ENCODE data around the gene ANXA6.
"Not testable (repeated sequence)": the region's sequence is repeated elsewhere in the genome, so short reads cannot be mapped to it uniquely, and the experiment has no call there.

ANXA6 gene

GRCh38 chr5:151181818-151182523 lies 24.4 kb upstream of the ANXA6 start:
- DNase-seq, result no peak

GRCh38 chr5:151180291-151180690 lies 22.7 kb upstream of the ANXA6 start:
- no peak for DNase-seq

- DNase-seq, result no peak
Measured at GRCh38 chr5:151179489-151179840, 21.9 kb upstream of the ANXA6 start.

DNA sequence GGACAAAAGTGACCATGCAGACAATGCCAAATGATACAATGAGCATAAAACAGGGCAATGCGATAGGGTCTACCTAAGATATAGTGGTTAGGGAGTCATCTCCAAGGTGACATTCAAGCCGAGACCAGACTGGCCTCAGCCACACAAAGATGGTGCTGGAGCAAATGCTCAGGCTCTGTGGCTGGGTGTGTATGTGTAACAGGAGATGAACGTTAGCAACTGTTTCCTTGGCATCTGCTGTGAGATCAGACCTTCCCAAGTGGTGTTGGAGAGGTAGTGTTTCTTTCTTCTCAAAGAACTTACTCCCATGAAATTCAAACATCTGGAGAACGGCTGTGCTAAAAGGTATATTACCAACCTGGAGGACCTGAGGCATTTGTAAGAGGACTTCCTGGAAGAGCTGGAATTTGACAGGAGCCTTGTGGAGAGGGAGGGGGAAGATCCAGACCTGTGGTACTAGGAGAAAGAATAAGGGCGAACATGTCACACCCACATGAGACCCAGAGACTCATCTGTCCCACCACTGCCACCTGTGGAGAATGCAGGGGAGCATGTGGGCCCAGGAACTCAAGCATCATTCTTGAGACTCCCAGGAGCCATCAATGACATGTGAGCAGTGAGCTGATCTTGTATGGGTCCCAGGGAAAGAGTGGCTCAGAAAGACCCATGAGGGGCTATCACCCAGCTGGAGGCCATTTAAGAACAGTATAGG lies 21.4 kb upstream of the ANXA6 start:
- no peak for DNase-seq

DNA sequence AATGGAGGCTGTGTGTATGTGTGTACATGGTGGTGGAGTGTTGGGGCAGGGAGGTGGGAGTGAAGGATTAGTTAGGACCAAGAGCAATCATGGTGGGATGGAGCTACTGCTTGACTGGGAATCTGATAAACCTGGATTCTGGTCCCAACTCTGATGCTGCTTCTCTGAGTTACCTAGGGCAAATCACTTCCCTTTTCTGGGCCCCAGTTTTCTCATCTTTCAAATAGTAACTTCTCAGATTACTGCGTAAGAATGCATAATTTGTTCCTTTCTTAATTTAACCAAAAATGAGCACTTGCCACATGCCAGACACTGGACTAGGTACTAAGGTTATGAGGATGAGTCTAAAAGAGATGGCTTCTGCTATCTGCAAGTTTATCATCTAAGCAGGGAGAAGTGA lies 20.8 kb upstream of the ANXA6 start:
- no peak for DNase-seq

DNA sequence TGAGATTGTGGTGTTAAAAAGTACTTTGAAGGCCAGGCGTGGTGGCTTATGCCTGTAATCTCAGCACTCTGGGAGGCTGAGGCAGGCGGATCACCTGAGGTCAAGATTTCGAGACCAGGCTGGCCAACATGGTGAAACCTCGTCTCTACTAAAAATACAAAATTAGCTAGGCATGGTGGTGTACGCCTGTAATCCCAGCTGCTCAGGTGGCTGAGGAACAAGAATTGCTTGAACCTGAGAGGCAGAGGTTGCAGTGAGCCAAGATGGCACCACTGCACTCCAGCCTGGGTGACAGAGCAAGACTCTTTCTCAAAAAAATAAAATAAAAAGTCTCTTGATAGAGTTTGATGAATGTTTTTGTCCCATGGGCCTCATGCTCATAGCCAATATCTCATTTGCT lies 18.7 kb upstream of the ANXA6 start:
- not testable (repeated sequence) for DNase-seq

DNA sequence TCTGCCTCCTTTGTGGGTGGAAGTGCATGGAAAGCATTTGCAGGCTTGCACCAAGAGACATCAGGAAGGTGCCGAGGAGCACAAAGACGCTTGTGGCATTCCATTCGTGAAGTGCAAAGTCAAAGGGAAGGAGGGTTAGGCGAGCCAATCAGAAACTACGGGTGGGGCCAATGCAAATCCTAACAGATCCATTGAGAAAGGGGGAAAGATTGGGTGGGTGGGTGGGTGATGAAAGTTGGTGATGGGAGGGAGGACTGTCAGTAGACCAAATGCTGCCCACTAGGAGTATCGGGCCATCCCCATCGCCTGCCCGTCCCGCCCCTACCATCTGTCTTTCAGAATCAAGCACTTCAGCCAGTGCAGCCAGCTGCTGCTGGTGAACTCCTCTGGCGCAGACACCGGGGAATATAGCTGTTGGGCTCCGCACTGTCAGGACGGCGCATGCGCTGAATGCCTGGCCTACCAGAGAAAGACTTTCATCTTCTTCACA lies 17.1 kb upstream of the ANXA6 start:
- DNase-seq, result no peak

- no peak for DNase-seq
Measured at GRCh38 chr5:151173711-151174611, 16.4 kb upstream of the ANXA6 start.

GRCh38 chr5:151171529-151171928 lies 13.9 kb upstream of the ANXA6 start:
- DNase-seq, result no peak

DNA sequence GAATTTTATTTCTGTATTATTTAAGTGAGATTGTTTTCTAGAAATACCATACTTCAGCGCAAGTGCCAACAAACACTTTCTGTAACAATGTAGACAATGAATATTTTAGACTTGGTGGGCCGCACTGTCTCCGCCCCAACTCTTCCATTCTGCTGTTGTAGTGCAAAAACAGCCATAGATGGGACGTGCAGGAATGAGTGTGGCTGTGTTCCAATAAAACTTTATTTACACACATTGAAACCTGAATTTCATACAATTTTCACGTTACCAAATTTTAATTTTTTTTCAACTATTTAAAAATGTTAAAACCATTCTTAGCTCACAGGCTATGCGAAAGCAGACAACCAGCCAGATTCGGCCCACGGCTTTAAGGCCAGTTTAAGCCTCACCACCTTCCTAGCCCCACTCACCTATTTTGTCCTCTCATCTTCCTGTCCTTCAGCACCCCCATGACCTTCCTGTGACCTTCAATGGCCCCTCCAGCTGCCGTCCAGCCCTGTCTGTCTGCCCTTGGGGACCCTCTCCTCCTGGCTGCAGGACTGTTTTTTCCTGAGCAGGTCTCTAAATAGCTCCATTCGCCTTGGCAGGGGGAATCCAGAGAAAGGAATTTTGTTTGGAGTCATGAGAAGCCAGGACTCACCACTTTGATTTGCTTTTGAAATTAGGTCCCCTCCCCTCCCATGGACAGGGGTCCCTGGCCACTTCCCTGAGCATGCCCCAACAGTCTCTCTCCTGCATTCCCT lies 11.2 kb upstream of the ANXA6 start:
- DNase-seq, result no peak

- no peak for DNase-seq
Measured at GRCh38 chr5:151167022-151167421, 9.4 kb upstream of the ANXA6 start.

GRCh38 chr5:151164687-151165392 lies 7.3 kb upstream of the ANXA6 start:
- peak in 52 of 58 donors; percentile 7 to 80 (median 52) for DNase-seq

DNA sequence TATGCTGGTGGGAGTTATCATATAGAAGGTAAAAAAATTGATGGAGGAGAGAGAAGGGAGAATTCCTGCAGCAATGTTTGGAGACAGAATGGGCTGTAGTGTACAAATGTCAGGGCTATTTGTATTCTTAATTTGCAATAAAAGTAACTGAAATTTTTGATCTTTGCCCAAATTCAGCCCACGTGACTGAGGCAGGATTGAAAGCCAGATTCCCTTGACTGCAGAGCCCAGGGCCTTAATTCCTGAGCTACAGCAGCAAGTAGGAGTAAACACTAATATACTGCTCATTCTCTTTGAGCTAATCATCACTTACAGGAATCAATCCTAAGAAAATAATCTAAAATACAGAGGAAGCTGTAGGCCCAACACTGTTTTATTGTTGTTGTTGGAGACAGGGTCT lies 5.2 kb upstream of the ANXA6 start:
- no peak for DNase-seq

GRCh38 chr5:151159649-151160373 lies 2.2 kb upstream of the ANXA6 start:
- no peak for DNase-seq

- peak in 2 of 58 donors; percentile 29 to 33 for DNase-seq
Measured at GRCh38 chr5:151158287-151158661, 695 bp upstream of the ANXA6 start.

DNA sequence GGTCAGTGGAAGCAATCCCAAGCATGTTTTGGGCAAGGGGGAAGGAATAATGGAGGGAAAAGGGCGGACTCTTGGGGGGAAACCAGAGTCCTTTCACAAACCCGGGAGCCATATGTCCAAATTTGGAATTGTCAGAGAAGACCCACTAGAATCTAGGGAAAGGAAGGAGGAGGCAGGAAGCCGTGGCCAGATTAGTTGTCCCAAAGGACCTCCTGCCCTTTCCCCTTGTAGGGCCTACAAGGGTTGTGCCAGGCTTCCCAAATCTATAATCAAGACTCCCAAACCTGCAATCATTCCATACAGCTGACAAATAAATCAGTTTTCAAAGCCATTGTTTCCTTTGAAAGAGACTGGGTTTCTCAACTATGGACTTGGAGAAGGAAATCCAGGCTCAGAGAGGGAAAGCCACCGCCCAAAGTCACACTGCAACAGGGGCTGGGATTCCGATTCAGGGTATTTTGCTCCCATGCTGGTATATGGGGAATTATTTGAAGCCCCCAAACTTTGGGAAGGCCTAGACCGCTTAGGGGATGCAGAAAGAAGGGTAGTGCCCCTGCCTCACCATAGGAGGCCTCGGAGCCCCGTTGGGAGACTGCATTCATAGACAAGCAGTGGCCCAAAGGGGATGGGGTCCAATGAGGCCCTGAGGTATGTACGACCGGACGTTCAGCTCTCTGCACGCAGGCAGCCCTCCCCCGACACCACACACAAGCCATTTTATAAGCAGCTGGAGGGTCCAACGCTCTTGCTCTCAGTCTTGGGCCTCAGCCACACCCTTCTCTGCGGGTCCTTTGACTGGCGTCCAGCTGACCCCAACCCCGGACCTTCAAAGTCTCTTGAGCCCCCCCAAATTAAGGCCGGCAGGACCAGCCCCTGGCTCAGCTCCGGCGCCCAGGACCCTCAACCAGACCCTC lies 815 bp downstream of the ANXA6 start:
- peak in 2 of 58 donors; percentile 16 to 20 for DNase-seq

- DNase-seq, result peak in 13 of 58 donors; percentile 6 to 41 (median 27)
Measured at GRCh38 chr5:151155775-151156506, 1.6 kb downstream of the ANXA6 start.

Data from anterior cingulate cortex (tissue), 58 donors.